HepG2 (cell line): ENCODE measurements around the gene CMPK2. TPM values are rescaled to one million over a fixed set of nuclear protein-coding genes. Genes with fewer than 3 reads are reported as not detected.

Experiments
- ATAC-seq: fragments of 200-7000 bp; cut with Tn5 transposase; 3 replicates; pipeline ENCODE4 v1.9.1; 2020; ENCODE audit warnings: mild to moderate bottlenecking, moderate library complexity
- BruUV-seq: library from RNA; stranded (reverse); fragments of 400-500 nt; replicated peaks from 2 replicates; lab custom pipeline; 2021; lab: Mats Ljungman, UMichigan
- CTCF ChIA-PET: fragments of 300-600 bp; formaldehyde crosslinking; extraction: SDS; loops from one replicate; lab custom pipeline; 2021; ENCODE audit warnings: low total read pairs, inconsistent platforms, low intra/inter-chr PET ratio; lab: Yijun Ruan, JAX
- POLR2A ChIA-PET: fragments of 350-600 bp; sonication (Branson Sonifier 250); formaldehyde crosslinking; loops from one replicate; lab custom pipeline; 2020; ENCODE audit warnings: antibody characterized with exemption, inconsistent platforms; lab: Yijun Ruan, JAX
- DNase-seq: peaks from one replicate; pipeline ENCODE4 v3.0.0-alpha.2; 2015; ENCODE audit warnings: low spot score
- FAIRE-seq: peaks from 3 replicates; lab custom pipeline; 2011; peaks lifted over from hg19 to GRCh38; lab: Jason Lieb, UNC
- H2AFZ ChIP-seq: one replicate; pipeline ENCODE4 v1.6.1; 2011; ENCODE audit warnings: low read length, inconsistent platforms
- H3K27ac ChIP-seq: fragments of 300-600 bp; 3 replicates; pipeline ENCODE4 v1.8.0; 2011; ENCODE audit warnings: mixed run types, mild to moderate bottlenecking, mixed read lengths, low read length, inconsistent platforms; ENCODE audit not compliant: insufficient read depth; ENCODE audit errors: extremely low read length
- H3K27me3 ChIP-seq, 2 experiments: fragments of 200-600 bp in 1 of 2; 2 replicates in 1 of 2; 3 replicates in 1 of 2; pipeline versions ENCODE4 v1.6.0 to v1.8.0; 2011; ENCODE audit warnings: low read length in 2 of 2, mild to moderate bottlenecking in 2 of 2, moderate library complexity in 2 of 2, inconsistent platforms in 1 of 2; ENCODE audit not compliant: insufficient read depth in 2 of 2, control insufficient read depth in 1 of 2
- H3K36me3 ChIP-seq, 2 experiments: fragments of 200-600 bp in 1 of 2; replicated peaks in 1 of 2; 2 replicates in 1 of 2; 3 replicates in 1 of 2; pipeline versions ENCODE4 v1.5.1 to v1.8.0; 2011; ENCODE audit warnings: low read length in 2 of 2, inconsistent platforms in 1 of 2; ENCODE audit not compliant: insufficient read depth in 2 of 2, control insufficient read depth in 1 of 2
- H3K4me1 ChIP-seq: 2 replicates; pipeline ENCODE4 v1.5.1; 2012; ENCODE audit warnings: low read length, inconsistent platforms; ENCODE audit not compliant: insufficient read depth
- H3K4me2 ChIP-seq: 2 replicates; pipeline ENCODE4 v1.6.0; 2011; ENCODE audit warnings: low read depth, low read length, inconsistent platforms
- H3K4me3 ChIP-seq, 3 experiments: fragments of 200-600 bp in 1 of 3; sonication (generic), shearing (Covaris generic) in 1 of 3; replicated peaks in 1 of 3; 2 replicates each; pipeline ENCODE4 v1.5.1; 2011 to 2016; ENCODE audit warnings: low read length in 3 of 3, inconsistent platforms in 2 of 3, low read depth in 2 of 3, mild to moderate bottlenecking in 2 of 3, control low read depth in 1 of 3, mixed read lengths in 1 of 3; ENCODE audit not compliant: insufficient read depth in 1 of 3
- H3K79me2 ChIP-seq: one replicate; pipeline ENCODE4 v1.6.1; 2011; ENCODE audit warnings: low read length, inconsistent platforms; ENCODE audit not compliant: insufficient read depth
- H3K9ac ChIP-seq: 2 replicates; pipeline ENCODE4 v1.6.0; 2011; ENCODE audit warnings: mild to moderate bottlenecking, low read depth, low read length, inconsistent platforms; ENCODE audit not compliant: insufficient read depth
- H3K9me3 ChIP-seq: 2 replicates; pipeline ENCODE4 v1.5.1; 2012; ENCODE audit warnings: mild to moderate bottlenecking, low read length
- H4K20me1 ChIP-seq: 2 replicates; pipeline ENCODE4 v1.6.0; 2011; ENCODE audit warnings: inconsistent platforms, mild to moderate bottlenecking, low read length, moderate library complexity; ENCODE audit not compliant: insufficient read depth
- FOXA1 ChIP-seq, 2 experiments: fragments of 450-650 bp in 1 of 2; sonication (generic) in 1 of 2; formaldehyde crosslinking in 1 of 2; IDR thresholded peaks; 2 replicates each; pipeline versions ENCODE4 v1.4.0 to v1.6.1; 2016 to 2020; ENCODE audit warnings: missing genetic modification reagents in 1 of 2
- HDAC2 ChIP-seq: sonication (generic); formaldehyde crosslinking; IDR thresholded peaks from 2 replicates; pipeline ENCODE4 v1.4.0; 2020; ENCODE audit warnings: missing genetic modification reagents
- KAT2B ChIP-seq: fragments of 150-350 bp; IDR thresholded peaks from 2 replicates; pipeline ENCODE4 v1.6.1; 2014; ENCODE audit warnings: low read depth, low read length, borderline replicate concordance
- KAT7 ChIP-seq: IDR thresholded peaks from 2 replicates; pipeline ENCODE4 v1.6.1; 2018; ENCODE audit warnings: borderline replicate concordance, missing compliant biosample characterization
- MLLT10 ChIP-seq: sonication (generic); formaldehyde crosslinking; IDR thresholded peaks from 2 replicates; pipeline ENCODE4 v1.4.0; 2020; ENCODE audit warnings: missing genetic modification reagents
- PAF1 ChIP-seq: IDR thresholded peaks from 2 replicates; pipeline ENCODE4 v1.6.1; 2016; ENCODE audit warnings: missing genetic modification reagents, missing compliant biosample characterization
- RXRB ChIP-seq: IDR thresholded peaks from 2 replicates; pipeline ENCODE4 v1.6.1; 2016; ENCODE audit warnings: borderline replicate concordance, missing genetic modification reagents, missing compliant biosample characterization
- SIX1 ChIP-seq: sonication (generic); formaldehyde crosslinking; IDR thresholded peaks from 2 replicates; pipeline ENCODE4 v1.4.0; 2020; ENCODE audit warnings: missing genetic modification reagents, borderline replicate concordance
- U2AF1 ChIP-seq: fragments of 200-400 bp; formaldehyde crosslinking; optimal IDR thresholded peaks from 2 replicates; pipeline ENCODE3; 2017; ENCODE audit warnings: mild to moderate bottlenecking, low read depth, low read length
- YEATS4 ChIP-seq: sonication (generic); formaldehyde crosslinking; IDR thresholded peaks from 2 replicates; pipeline ENCODE4 v1.4.0; 2020; ENCODE audit warnings: missing genetic modification reagents, borderline replicate concordance
- ZBTB7B ChIP-seq: sonication (generic); formaldehyde crosslinking; IDR thresholded peaks from 2 replicates; pipeline ENCODE4 v1.4.0; 2020; ENCODE audit warnings: missing genetic modification reagents
- ZFP37 ChIP-seq: sonication (generic); formaldehyde crosslinking; IDR thresholded peaks from 2 replicates; pipeline ENCODE4 v1.4.0; 2020; ENCODE audit warnings: missing genetic modification reagents, borderline replicate concordance
- ZNF501 ChIP-seq: sonication (generic); formaldehyde crosslinking; IDR thresholded peaks from 2 replicates; pipeline ENCODE4 v1.5.1; 2020; ENCODE audit warnings: mild to moderate bottlenecking, moderate library complexity, missing genetic modification reagents
- ZNF589 ChIP-seq: sonication (generic); formaldehyde crosslinking; conservative IDR thresholded peaks from 2 replicates; pipeline ENCODE4 v1.8.0; 2022; ENCODE audit warnings: mild to moderate bottlenecking, moderate library complexity, missing genetic modification reagents
- ZNF749 ChIP-seq: sonication (generic); formaldehyde crosslinking; IDR thresholded peaks from 2 replicates; pipeline ENCODE4 v1.8.0; 2022; ENCODE audit warnings: mild to moderate bottlenecking, missing genetic modification reagents, moderate library complexity, borderline replicate concordance
- WGBS: methylation state at CpG from one replicate; pipeline ENCODE4 v1.1.6; 2017; ENCODE audit warnings: low lambda C conversion rate; 5-methylcytosine and 5-hydroxymethylcytosine counted together
- in situ Hi-C: cut with HindIII; loops from 2 replicates; pipeline ENCODE4 v1.10.0; 2017; ENCODE audit warnings: low pct_unique_long_range_greater_than_20kb; ENCODE audit not compliant: extremely low pct_ligation_motif_present
- intact Hi-C: fragments of 100-400 bp; cut with micrococcal nuclease; formaldehyde crosslinking; loops from one replicate; pipeline ENCODE4 v1.10.0; 2022; ENCODE audit not compliant: unreplicated experiment
- polyA plus RNA-seq, 8 experiments: library from polyadenylated mRNA; depleted of rRNA in 3 of 8; stranded (reverse) in 7 of 8; unstranded in 1 of 8; fragments of >200 nt; fragmentation: Illumina TruSeq in 4 of 8; extraction: Trizol in 4 of 8; gene quantifications; 2 replicates each; pipeline versions ENCODE4 v1.2.1 to v1.2.3, GENCODE V29; 2011 to 2016; ENCODE audit warnings: low read depth in 4 of 8, missing spikeins in 1 of 8, mixed read lengths in 1 of 8; ENCODE audit not compliant: insufficient read depth in 1 of 8
- total RNA-seq, 5 experiments: library from RNA; depleted of rRNA; stranded (reverse); fragments of >200 nt; fragmentation: Illumina TruSeq; extraction: Trizol; gene quantifications; 2 replicates each; pipeline ENCODE4 v1.2.3, GENCODE V29; 2016; ENCODE audit warnings: low read depth in 1 of 5
- TF ChIP-seq, protein P1 (sequence below): sonication (generic); formaldehyde crosslinking; IDR thresholded peaks from 2 replicates; pipeline ENCODE4 v1.4.0; 2020; ENCODE audit warnings: mild to moderate bottlenecking, missing genetic modification reagents

The CMPK2 gene
- total and polyA plus RNA-seq, 2 of the 13 experiments (the other 11 are each of a cell fraction or from before 2014, with no cell fraction given): 0.04 to 1.0 TPM

DNA sequence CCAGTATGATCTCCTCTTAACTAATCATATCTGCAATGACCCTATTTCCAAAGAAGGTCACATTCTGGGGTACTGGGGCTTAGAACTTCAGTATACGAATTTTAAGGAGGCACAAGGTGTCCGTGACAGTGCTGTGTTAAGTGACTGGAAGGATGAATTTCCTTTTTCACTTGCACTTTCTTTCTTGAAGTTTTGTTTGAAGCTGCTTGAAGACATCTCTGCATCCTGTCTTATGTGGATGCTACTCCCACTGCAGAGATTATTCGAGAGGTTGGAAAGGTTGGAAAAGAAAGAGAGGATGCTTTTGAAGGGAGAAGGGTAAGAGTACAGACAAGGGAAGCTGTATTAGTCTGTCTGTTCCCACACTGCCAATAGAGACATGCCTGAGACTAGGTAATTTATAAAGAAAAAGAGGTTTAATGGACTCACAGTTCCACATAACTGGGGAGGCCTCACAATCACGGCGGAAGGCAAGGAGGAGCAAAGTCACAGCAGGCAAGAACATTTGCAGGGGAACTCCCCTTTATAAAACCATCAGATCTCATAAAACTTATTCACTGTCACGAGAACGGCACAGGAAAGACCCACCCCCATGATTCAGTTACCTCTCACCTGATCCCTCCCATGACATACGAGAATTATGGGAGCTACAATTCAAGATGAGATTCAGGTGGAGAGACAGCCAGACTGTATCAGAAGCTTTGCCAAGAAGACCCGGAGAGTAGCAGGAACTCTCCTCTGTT is 47.9 kb upstream of the CMPK2 start:
- no peaks in the 10 kb centered on the region for H3K36me3 ChIP-seq
- 46% methylated on average over 9 of the region's 9 CpGs for WGBS
- H3K79me2 ChIP-seq: no peaks in the 10 kb centered on the region
- H3K4me2 ChIP-seq: no peak overlapping the region
- FAIRE-seq: no peak
- no peak overlapping the region for H3K27ac ChIP-seq
- H4K20me1 ChIP-seq: no peaks in the 10 kb centered on the region
- H3K9me3 ChIP-seq: no peaks in the 10 kb centered on the region
- BruUV-seq: no TSS peak
- no peak for ATAC-seq
- peaks cover 38% of the 10 kb centered on the region for H3K4me1 ChIP-seq
- TF ChIP-seq ZNF749: no peak
- no peak for TF ChIP-seq KAT2B
- no peak for TF ChIP-seq YEATS4
- no peak for TF ChIP-seq SIX1 (CRISPR knock-in tag)
- TF ChIP-seq ZBTB7B: no peak
- in situ Hi-C loops: no loop called here
- H3K27me3 ChIP-seq: peaks cover 1 to 29% of the 10 kb centered on the region in 2 experiments; a peak in 3 of 5 replicates
- ChIA-PET POLR2A (no interaction called here), CTCF (no interaction called here)
- H3K9ac ChIP-seq: no peak overlapping the region
- no peak for DNase-seq
- H3K4me3 ChIP-seq: no peak overlapping the region
- H2AFZ ChIP-seq: no peak overlapping the region
- intact Hi-C loops: loop anchor here (2.0 kb wide), 1 partner anchor 19 kb away; no protein-coding TSS in a partner anchor

DNA sequence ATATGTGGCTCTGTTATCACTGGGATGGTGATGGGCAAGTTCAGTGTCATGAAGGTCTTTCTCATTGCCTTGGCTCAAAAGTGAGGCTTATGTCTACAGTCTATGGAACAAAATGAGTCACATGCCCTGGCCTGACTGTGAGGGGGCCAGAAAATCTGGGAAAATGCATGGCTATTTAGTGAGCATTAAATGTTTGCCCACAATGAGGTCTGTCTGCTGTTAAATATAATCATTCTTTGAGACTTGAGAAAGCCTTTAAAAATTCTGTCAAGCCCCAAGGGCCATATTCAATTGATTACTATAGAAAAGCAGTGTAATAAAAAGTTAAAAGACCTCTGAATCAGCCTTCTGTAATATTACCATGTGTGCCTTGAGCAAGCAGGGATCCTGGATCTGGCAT is 46.0 kb upstream of the CMPK2 start:
- no peak for ATAC-seq
- no peak overlapping the region for H3K27ac ChIP-seq
- DNase-seq: no peak
- no peaks in the 10 kb centered on the region for H3K79me2 ChIP-seq
- no TSS peak for BruUV-seq
- no peaks in the 10 kb centered on the region for H3K36me3 ChIP-seq
- no peak overlapping the region for H3K9ac ChIP-seq
- H3K27me3 ChIP-seq: peaks cover 1 to 48% of the 10 kb centered on the region in 2 experiments; a peak in 3 of 5 replicates
- in situ Hi-C loops: no loop called here
- no peak overlapping the region for H3K4me2 ChIP-seq
- no peak overlapping the region for H3K4me3 ChIP-seq
- FAIRE-seq: no peak
- ChIA-PET CTCF (no interaction called here), POLR2A (no interaction called here)
- no peaks in the 10 kb centered on the region for H3K9me3 ChIP-seq
- no peak overlapping the region for H2AFZ ChIP-seq
- H4K20me1 ChIP-seq: no peaks in the 10 kb centered on the region
- intact Hi-C loops: no loop called here
- peaks cover 28% of the 10 kb centered on the region for H3K4me1 ChIP-seq
- TF ChIP-seq, protein P1, sequence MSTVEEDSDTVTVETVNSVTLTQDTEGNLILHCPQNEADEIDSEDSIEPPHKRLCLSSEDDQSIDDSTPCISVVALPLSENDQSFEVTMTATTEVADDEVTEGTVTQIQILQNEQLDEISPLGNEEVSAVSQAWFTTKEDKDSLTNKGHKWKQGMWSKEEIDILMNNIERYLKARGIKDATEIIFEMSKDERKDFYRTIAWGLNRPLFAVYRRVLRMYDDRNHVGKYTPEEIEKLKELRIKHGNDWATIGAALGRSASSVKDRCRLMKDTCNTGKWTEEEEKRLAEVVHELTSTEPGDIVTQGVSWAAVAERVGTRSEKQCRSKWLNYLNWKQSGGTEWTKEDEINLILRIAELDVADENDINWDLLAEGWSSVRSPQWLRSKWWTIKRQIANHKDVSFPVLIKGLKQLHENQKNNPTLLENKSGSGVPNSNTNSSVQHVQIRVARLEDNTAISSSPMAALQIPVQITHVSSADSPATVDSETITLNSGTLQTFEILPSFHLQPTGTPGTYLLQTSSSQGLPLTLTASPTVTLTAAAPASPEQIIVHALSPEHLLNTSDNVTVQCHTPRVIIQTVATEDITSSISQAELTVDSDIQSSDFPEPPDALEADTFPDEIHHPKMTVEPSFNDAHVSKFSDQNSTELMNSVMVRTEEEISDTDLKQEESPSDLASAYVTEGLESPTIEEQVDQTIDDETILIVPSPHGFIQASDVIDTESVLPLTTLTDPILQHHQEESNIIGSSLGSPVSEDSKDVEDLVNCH: no peak
- TF ChIP-seq MLLT10: no peak
- no peak for TF ChIP-seq PAF1 (CRISPR knock-in tag)
- TF ChIP-seq KAT7 (CRISPR knock-in tag): no peak
- no peak for TF ChIP-seq ZFP37 (CRISPR knock-in tag)
- TF ChIP-seq ZNF589 (CRISPR knock-in tag): no peak
- no peak for TF ChIP-seq FOXA1 (IDR thresholded peaks at IDR 0.05)
- no peak for TF ChIP-seq FOXA1 (CRISPR knock-in tag; IDR thresholded peaks at IDR 0.05)
- TF ChIP-seq RXRB: no peak
- no peak for TF ChIP-seq ZNF501
- TF ChIP-seq HDAC2 (CRISPR knock-in tag): no peak
- TF ChIP-seq U2AF1: no peak
